ENCODE data around the gene WDTC1. TPM values are rescaled to one million over a fixed set of nuclear protein-coding genes. Genes with fewer than 3 reads are reported as not detected.

WDTC1 gene
- total and polyA plus RNA-seq, 2 of the 13 experiments (the other 11 are each of a cell fraction or from before 2014, with no cell fraction given), result 5.5 TPM

DNA sequence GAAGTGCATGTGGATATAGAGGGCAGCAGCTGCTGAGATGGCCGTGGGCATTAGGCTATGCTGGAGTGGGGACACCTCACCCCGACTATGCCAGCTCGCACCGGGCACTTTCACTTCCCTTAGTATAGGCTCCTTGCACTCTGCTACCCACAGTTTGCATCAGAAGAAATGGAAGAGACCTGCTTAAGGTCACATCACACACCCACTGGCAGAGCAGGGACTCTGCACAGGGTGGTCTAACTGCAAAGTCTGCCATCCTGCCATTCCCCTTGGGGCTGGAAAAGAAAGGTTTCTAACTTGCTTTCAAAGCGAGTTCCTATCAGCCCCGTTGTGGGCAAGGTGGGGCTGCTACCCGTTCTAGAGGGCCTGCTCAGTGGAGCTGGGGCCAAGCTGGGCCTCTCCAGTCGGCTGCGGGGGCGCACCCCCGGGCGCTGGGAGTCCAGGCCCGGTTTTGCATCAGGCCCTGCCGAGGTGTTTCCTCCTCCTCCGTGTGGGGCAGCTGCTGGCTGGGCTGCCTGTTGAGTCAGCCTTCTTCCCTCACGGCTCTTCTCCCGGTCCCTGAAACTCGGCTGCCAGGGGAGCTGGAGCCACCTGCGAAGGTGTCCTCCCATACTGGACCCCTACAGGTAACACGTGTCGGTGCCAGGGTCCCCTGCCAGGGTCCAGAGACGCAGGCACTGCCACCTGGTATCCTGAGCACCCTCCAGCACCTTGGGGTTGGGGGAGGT lies 107.3 kb downstream of the WDTC1 start, which contains the start of gene SYTL1 (continued):
- TF ChIP-seq FOSL1 (CRISPR knock-in tag; IDR thresholded peaks at IDR 0.05; ENCODE audit: borderline replicate concordance) (no peak), KDM1A (CRISPR knock-in tag; IDR thresholded peaks at IDR 0.05) (no peak), ZSCAN20 (CRISPR knock-in tag; IDR thresholded peaks at IDR 0.05; ENCODE audit: borderline replicate concordance) (0 out of 2 replicates have a peak, but pooled peaks have one; percentile 26), TFAP4 (IDR thresholded peaks at IDR 0.05; ENCODE audit: borderline replicate concordance, low read depth) (peak; percentile 58; the same call in 1 of the 2 replicates), TEAD3 (CRISPR knock-in tag; optimal IDR thresholded peaks at IDR 0.05; ENCODE audit: borderline replicate concordance) (peak; percentile 28), ZNF335 (CRISPR knock-in tag; IDR thresholded peaks at IDR 0.05) (peak; percentile 65; the same call in 1 of the 2 replicates), MTF2 (CRISPR knock-in tag; IDR thresholded peaks at IDR 0.05; ENCODE audit: borderline replicate concordance) (no peak), ETV6 (CRISPR knock-in tag; conservative IDR thresholded peaks at IDR 0.05) (0 out of 2 replicates have a peak, but pooled peaks have one; percentile 64), MAF1 (CRISPR knock-in tag; IDR thresholded peaks at IDR 0.05; ENCODE audit: borderline replicate concordance) (no peak), ZBTB2 (CRISPR knock-in tag; IDR thresholded peaks at IDR 0.05; ENCODE audit: low read depth) (no peak), ZNF292 (CRISPR knock-in tag; IDR thresholded peaks at IDR 0.05; ENCODE audit: borderline replicate concordance, low read depth) (no peak; the same call in 1 of the 2 replicates), DPF2 (CRISPR knock-in tag; IDR thresholded peaks at IDR 0.05; ENCODE audit: borderline replicate concordance, low read depth) (no peak), ZNF788 (CRISPR knock-in tag; IDR thresholded peaks at IDR 0.05; ENCODE audit: borderline replicate concordance) (peak; percentile 51; the same call in 1 of the 2 replicates), CSRNP2 (CRISPR knock-in tag; conservative IDR thresholded peaks at IDR 0.05; ENCODE audit: low read depth) (no peak), SIX4 (CRISPR knock-in tag; IDR thresholded peaks at IDR 0.05) (no peak), SOX5 (CRISPR knock-in tag; IDR thresholded peaks at IDR 0.05; ENCODE audit: borderline replicate concordance) (no peak), NR2F6 (IDR thresholded peaks at IDR 0.05) (no peak), NR2F6 (CRISPR knock-in tag; IDR thresholded peaks at IDR 0.05) (peak; percentile 53; the same call in 1 of the 2 replicates), ZNF510 (CRISPR knock-in tag; IDR thresholded peaks at IDR 0.05; ENCODE audit: low read depth) (no peak; the same call in 1 of the 2 replicates), ZNF12 (CRISPR knock-in tag; IDR thresholded peaks at IDR 0.05) (no peak)
- TF ChIP-seq, protein P1, sequence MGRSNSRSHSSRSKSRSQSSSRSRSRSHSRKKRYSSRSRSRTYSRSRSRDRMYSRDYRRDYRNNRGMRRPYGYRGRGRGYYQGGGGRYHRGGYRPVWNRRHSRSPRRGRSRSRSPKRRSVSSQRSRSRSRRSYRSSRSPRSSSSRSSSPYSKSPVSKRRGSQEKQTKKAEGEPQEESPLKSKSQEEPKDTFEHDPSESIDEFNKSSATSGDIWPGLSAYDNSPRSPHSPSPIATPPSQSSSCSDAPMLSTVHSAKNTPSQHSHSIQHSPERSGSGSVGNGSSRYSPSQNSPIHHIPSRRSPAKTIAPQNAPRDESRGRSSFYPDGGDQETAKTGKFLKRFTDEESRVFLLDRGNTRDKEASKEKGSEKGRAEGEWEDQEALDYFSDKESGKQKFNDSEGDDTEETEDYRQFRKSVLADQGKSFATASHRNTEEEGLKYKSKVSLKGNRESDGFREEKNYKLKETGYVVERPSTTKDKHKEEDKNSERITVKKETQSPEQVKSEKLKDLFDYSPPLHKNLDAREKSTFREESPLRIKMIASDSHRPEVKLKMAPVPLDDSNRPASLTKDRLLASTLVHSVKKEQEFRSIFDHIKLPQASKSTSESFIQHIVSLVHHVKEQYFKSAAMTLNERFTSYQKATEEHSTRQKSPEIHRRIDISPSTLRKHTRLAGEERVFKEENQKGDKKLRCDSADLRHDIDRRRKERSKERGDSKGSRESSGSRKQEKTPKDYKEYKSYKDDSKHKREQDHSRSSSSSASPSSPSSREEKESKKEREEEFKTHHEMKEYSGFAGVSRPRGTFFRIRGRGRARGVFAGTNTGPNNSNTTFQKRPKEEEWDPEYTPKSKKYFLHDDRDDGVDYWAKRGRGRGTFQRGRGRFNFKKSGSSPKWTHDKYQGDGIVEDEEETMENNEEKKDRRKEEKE (IDR thresholded peaks at IDR 0.05), result no peak
- TF ChIP-seq, protein P2, sequence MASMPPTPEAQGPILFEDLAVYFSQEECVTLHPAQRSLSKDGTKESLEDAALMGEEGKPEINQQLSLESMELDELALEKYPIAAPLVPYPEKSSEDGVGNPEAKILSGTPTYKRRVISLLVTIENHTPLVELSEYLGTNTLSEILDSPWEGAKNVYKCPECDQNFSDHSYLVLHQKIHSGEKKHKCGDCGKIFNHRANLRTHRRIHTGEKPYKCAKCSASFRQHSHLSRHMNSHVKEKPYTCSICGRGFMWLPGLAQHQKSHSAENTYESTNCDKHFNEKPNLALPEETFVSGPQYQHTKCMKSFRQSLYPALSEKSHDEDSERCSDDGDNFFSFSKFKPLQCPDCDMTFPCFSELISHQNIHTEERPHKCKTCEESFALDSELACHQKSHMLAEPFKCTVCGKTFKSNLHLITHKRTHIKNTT (CRISPR knock-in tag; IDR thresholded peaks at IDR 0.05), result no peak
